ENCODE measurements around the gene TECRL. TPM values are rescaled to one million over a fixed set of nuclear protein-coding genes. Genes with fewer than 3 reads are reported as not detected.
A peak's percentile ranks its signal among the peaks of the same experiment; 100 is the strongest.

Gene TECRL
- total RNA-seq, 1 donor from 2014 or later, result not detected

GRCh38 chr4:64385220-64385619, 24.0 kb downstream of the TECRL start:
- no peak overlapping the region for H3K27ac Mint-ChIP-seq (ENCODE audit: unreplicated experiment)
- no peak for TF ChIP-seq CTCF (IDR thresholded peaks at IDR 0.05)
- H3K4me1 Mint-ChIP-seq (ENCODE audit: low read depth), result no peaks in the 10 kb centered on the region
- H3K36me3 Mint-ChIP-seq (ENCODE audit: low read depth), result no peaks in the 10 kb centered on the region
- H3K27me3 Mint-ChIP-seq (ENCODE audit: low read depth), result peaks cover 3% of the 10 kb centered on the region
- H3K9me3 Mint-ChIP-seq (ENCODE audit: low read depth), result no peaks in the 10 kb centered on the region
- DNase-seq (ENCODE audit: low spot score), result peak; percentile 41
- H3K4me3 Mint-ChIP-seq (ENCODE audit: unreplicated experiment), result no peak overlapping the region

- peak; percentile 53 for DNase-seq (ENCODE audit: low spot score)
- H3K9me3 Mint-ChIP-seq (ENCODE audit: low read depth), result no peaks in the 10 kb centered on the region
- peaks cover 3% of the 10 kb centered on the region for H3K27me3 Mint-ChIP-seq (ENCODE audit: low read depth)
- no peak overlapping the region for H3K4me3 Mint-ChIP-seq (ENCODE audit: unreplicated experiment)
- no peaks in the 10 kb centered on the region for H3K4me1 Mint-ChIP-seq (ENCODE audit: low read depth)
- H3K36me3 Mint-ChIP-seq (ENCODE audit: low read depth), result no peaks in the 10 kb centered on the region
- TF ChIP-seq CTCF (IDR thresholded peaks at IDR 0.05), result no peak
- no peak overlapping the region for H3K27ac Mint-ChIP-seq (ENCODE audit: unreplicated experiment)
These were observed 24.7 kb downstream of the TECRL start for GRCh38 chr4:64384237-64385203.

- no peak for TF ChIP-seq CTCF (IDR thresholded peaks at IDR 0.05)
- no peaks in the 10 kb centered on the region for H3K36me3 Mint-ChIP-seq (ENCODE audit: low read depth)
- DNase-seq (ENCODE audit: low spot score), result no peak
- H3K27me3 Mint-ChIP-seq (ENCODE audit: low read depth), result peaks cover 10% of the 10 kb centered on the region
- H3K27ac Mint-ChIP-seq (ENCODE audit: unreplicated experiment), result no peak overlapping the region
- peaks cover 3% of the 10 kb centered on the region for H3K9me3 Mint-ChIP-seq (ENCODE audit: low read depth)
- no peak overlapping the region for H3K4me3 Mint-ChIP-seq (ENCODE audit: unreplicated experiment)
- H3K4me1 Mint-ChIP-seq (ENCODE audit: low read depth), result no peaks in the 10 kb centered on the region
These were observed 40.5 kb downstream of the TECRL start for GRCh38 chr4:64368741-64369140.

- TF ChIP-seq CTCF (IDR thresholded peaks at IDR 0.05), result no peak
- H3K4me3 Mint-ChIP-seq (ENCODE audit: unreplicated experiment), result no peak overlapping the region
- H3K27ac Mint-ChIP-seq (ENCODE audit: unreplicated experiment), result no peak overlapping the region
- no peaks in the 10 kb centered on the region for H3K36me3 Mint-ChIP-seq (ENCODE audit: low read depth)
- H3K9me3 Mint-ChIP-seq (ENCODE audit: low read depth), result peaks cover 3% of the 10 kb centered on the region
- no peaks in the 10 kb centered on the region for H3K4me1 Mint-ChIP-seq (ENCODE audit: low read depth)
- peaks cover 3% of the 10 kb centered on the region for H3K27me3 Mint-ChIP-seq (ENCODE audit: low read depth)
- DNase-seq (ENCODE audit: low spot score), result no peak
These were observed 47.9 kb downstream of the TECRL start for GRCh38 chr4:64361399-64361740.

- H3K9me3 Mint-ChIP-seq (ENCODE audit: low read depth), result peaks cover 3% of the 10 kb centered on the region
- H3K4me3 Mint-ChIP-seq (ENCODE audit: unreplicated experiment), result no peak overlapping the region
- H3K27me3 Mint-ChIP-seq (ENCODE audit: low read depth), result peaks cover 3% of the 10 kb centered on the region
- TF ChIP-seq CTCF (IDR thresholded peaks at IDR 0.05), result no peak
- DNase-seq (ENCODE audit: low spot score), result no peak
- H3K4me1 Mint-ChIP-seq (ENCODE audit: low read depth), result no peaks in the 10 kb centered on the region
- H3K27ac Mint-ChIP-seq (ENCODE audit: unreplicated experiment), result no peak overlapping the region
- H3K36me3 Mint-ChIP-seq (ENCODE audit: low read depth), result no peaks in the 10 kb centered on the region
These were observed 48.4 kb downstream of the TECRL start for GRCh38 chr4:64360664-64361398.

Data from chondrocyte (in vitro differentiated cells).